MM.1S (cell line): ENCODE measurements around the gene TUBGCP3.

Source experiments
- CTCF ChIP-seq: fragments of 300-600 bp; sonication (generic); IDR thresholded peaks from 2 replicates; pipeline ENCODE4 v1.5.1; 2016; ENCODE audit warnings: antibody characterized with exemption, low read length, mixed read lengths
- EZH2 ChIP-seq: fragments of 300-600 bp; sonication (generic); optimal IDR thresholded peaks from 2 replicates; pipeline ENCODE3; 2017; ENCODE audit warnings: low read depth, mild to moderate bottlenecking, antibody characterized with exemption, low read length, mixed read lengths
- EZH2phosphoT487 ChIP-seq: fragments of 300-600 bp; sonication (generic); IDR thresholded peaks from 2 replicates; pipeline ENCODE4 v1.6.1; 2018; ENCODE audit warnings: antibody characterized with exemption, low read length

GRCh38 chr13:112510987-112511685 is 76.8 kb downstream of the TUBGCP3 start:
- TF ChIP-seq CTCF (no peak), EZH2 (no peak), EZH2phosphoT487 (no peak)
